Activated T-cell treated with anti-CD3 and anti-CD28 coated beads, Interleukin-2, amount 50 U/mL, for 72 hours (primary cell): ENCODE results near the gene TEX261. TPM values are rescaled to one million over a fixed set of nuclear protein-coding genes. Genes with fewer than 3 reads are reported as not detected.

Experiments
- ATAC-seq, 2 donors: fragments of 150-1000 bp; cut with Tn5 transposase; replicated peaks in 1 of 2; 2 replicates each; pipeline ENCODE4 v1.10.0; 2021; ENCODE audit warnings: moderate library complexity in 2 of 2, mild to moderate bottlenecking in 1 of 2
- DNase-seq, 2 donors: peaks; one replicate each; pipeline ENCODE4 v3.0.0; 2021 to 2022; ENCODE audit warnings: mixed read lengths in 1 of 2
- H3K27ac Mint-ChIP-seq: one replicate; pipeline ENCODE4 v1.8.0; 2022; ENCODE audit warnings: mild to moderate bottlenecking, moderate library complexity, mixed read lengths
- H3K27me3 Mint-ChIP-seq: one replicate; pipeline ENCODE4 v1.8.0; 2022; ENCODE audit warnings: low read depth, mixed read lengths
- H3K36me3 Mint-ChIP-seq, 2 donors: one replicate each; pipeline ENCODE4 v1.8.0; 2022; ENCODE audit warnings: mixed read lengths in 2 of 2, mild to moderate bottlenecking in 1 of 2; ENCODE audit not compliant: insufficient read depth in 2 of 2
- H3K4me1 Mint-ChIP-seq: one replicate; pipeline ENCODE4 v1.8.0; 2022; ENCODE audit warnings: low read depth, mixed read lengths
- H3K4me3 Mint-ChIP-seq, 2 donors: one replicate each; pipeline ENCODE4 v1.8.0; 2022; ENCODE audit warnings: mild to moderate bottlenecking in 2 of 2, mixed read lengths in 2 of 2, moderate library complexity in 2 of 2
- H3K9me3 Mint-ChIP-seq, 2 donors: one replicate each; pipeline ENCODE4 v1.8.0; 2022; ENCODE audit warnings: mixed read lengths in 2 of 2
- total RNA-seq, 2 donors: library from RNA; stranded (reverse); gene quantifications; one replicate each; pipeline ENCODE4 v1.2.3, GENCODE V29; 2022

Gene TEX261
- total RNA-seq, 2 donors from 2014 or later: 45.9 to 66.6 TPM

- no peaks in the 10 kb centered on the region for H3K9me3 Mint-ChIP-seq
- no peak for DNase-seq
- peaks cover 8% of the 10 kb centered on the region for H3K4me1 Mint-ChIP-seq
- H3K36me3 Mint-ChIP-seq: no peaks in the 10 kb centered on the region
- H3K27ac Mint-ChIP-seq: no peak overlapping the region
- H3K27me3 Mint-ChIP-seq: peaks cover 35% of the 10 kb centered on the region
- no peak for ATAC-seq
- no peak overlapping the region for H3K4me3 Mint-ChIP-seq
These were observed 38.5 kb downstream of the TEX261 start for GRCh38 chr2:70956141-70956540.

- no peaks in the 10 kb centered on the region for H3K9me3 Mint-ChIP-seq
- ATAC-seq: no peak
These were observed 39.8 kb downstream of the TEX261 start for GRCh38 chr2:70954886-70955285.

DNA sequence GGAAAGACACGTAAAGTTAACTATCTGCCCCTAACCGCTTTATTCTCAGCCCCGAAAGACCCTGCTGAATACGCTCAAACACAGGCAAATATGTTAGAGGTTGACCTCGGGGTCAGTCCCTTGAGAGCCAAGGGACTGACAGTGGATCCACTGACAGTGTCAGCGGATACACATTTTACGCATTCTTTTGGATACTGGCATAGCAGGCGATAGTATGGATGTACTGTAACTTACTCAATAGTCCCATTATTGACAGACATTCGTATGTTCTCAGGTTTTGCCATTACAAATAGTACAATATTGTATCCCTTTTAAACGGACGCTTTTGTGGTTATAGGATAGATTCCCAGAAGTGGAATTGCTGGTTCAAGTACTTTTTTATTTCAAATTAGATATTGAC lies 45.6 kb downstream of the TEX261 start:
- no peaks in the 10 kb centered on the region for H3K36me3 Mint-ChIP-seq
- no peak for ATAC-seq
- DNase-seq: no peak

More at GRCh38 chr2:70954886-70955285, 39.8 kb downstream of the TEX261 start:
- Mint-ChIP-seq H3K4me1 (peaks cover 8% of the 10 kb centered on the region), H3K4me3 (no peak overlapping the region), H3K27ac (no peak overlapping the region), H3K36me3 (no peaks in the 10 kb centered on the region), H3K27me3 (peaks cover 35% of the 10 kb centered on the region)
- no peak for DNase-seq

DNA sequence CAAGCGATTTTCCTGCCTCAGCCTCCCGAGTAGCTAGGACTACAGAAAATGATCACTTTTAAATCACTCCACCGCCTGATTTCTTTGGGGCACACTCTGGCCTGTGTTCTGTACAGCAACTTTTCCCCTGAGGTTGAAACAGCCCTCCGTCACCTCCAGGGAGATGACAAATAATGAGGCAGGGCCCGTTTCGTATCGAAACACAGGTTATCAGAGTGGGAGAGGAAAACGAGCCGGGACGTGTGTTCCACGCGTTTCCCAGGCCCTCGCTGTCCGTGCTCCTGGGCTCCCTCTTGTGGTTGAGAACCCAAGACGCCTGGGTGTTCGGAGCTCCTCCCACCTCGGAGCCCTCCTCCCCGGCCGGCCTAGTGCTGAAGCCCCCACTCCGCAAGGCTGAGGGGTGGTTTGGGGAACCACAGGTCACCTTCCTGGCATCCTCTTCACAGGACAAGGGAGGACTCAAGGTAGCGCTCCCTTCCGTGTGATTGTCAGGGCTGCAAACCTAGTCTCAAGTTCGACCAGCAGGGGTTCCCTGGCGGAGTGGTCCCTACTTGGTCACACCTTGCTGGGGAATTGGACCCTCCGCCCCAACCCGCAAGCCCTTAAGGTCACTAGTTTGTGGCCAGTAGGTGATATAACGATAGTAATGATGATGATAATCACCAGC lies 46.2 kb downstream of the TEX261 start:
- peak overlapping the region; percentile 87 to 90 for H3K4me3 Mint-ChIP-seq
- H3K9me3 Mint-ChIP-seq: no peaks in the 10 kb centered on the region
- H3K4me1 Mint-ChIP-seq: peaks cover 21% of the 10 kb centered on the region
- H3K27me3 Mint-ChIP-seq: peaks cover 38% of the 10 kb centered on the region
- no peaks in the 10 kb centered on the region for H3K36me3 Mint-ChIP-seq
- DNase-seq (peak; percentile 84 to 86), ATAC-seq (peak; percentile 94 to 96)
- H3K27ac Mint-ChIP-seq: no peak overlapping the region

More for the DNA sequence above, 45.6 kb downstream of the TEX261 start:
- no peak overlapping the region for H3K27ac Mint-ChIP-seq
- no peaks in the 10 kb centered on the region for H3K9me3 Mint-ChIP-seq
- peaks cover 21% of the 10 kb centered on the region for H3K4me1 Mint-ChIP-seq
- H3K27me3 Mint-ChIP-seq: peaks cover 39% of the 10 kb centered on the region
- H3K4me3 Mint-ChIP-seq: no peak overlapping the region

GRCh38 chr2:70947556-70948184 lies 47.0 kb downstream of the TEX261 start:
- peak overlapping the region; percentile 87 to 90 for H3K4me3 Mint-ChIP-seq
- DNase-seq (peak in 1 of 2 donors; percentile 18), ATAC-seq (peak; percentile 48 to 56)
- no peaks in the 10 kb centered on the region for H3K36me3 Mint-ChIP-seq
- no peak overlapping the region for H3K27ac Mint-ChIP-seq
- H3K4me1 Mint-ChIP-seq: peaks cover 21% of the 10 kb centered on the region
- H3K9me3 Mint-ChIP-seq: no peaks in the 10 kb centered on the region
- peaks cover 34% of the 10 kb centered on the region for H3K27me3 Mint-ChIP-seq

DNA sequence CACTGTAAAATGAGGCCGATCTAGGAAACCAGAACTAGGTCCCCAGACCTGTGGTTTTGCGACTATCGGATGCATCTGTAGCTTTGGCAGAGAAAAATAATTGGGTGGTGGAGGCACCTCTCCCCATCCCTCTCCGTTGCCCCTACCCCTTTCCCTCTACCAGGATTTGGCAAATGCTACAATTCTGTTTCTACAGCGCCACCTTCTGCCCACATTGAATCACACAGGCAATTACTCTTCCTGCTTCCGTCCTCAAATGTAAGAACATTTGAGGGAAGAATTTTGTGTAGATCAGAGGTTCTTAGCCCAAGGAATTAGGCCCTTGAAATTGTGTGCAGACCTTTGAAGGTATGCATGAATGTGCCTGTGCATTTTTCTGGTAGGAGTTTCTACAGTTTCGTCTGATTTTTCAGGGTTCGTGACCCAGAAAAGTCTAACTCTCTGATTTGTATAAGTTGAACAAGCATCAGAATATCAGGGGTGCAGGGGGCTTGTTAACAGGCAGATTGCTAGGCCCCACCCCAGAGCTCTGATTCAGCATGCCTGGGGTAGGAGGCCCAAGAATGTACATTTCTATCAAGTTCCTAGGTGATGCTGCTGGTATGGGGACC lies 47.7 kb downstream of the TEX261 start:
- DNase-seq: peak; percentile 52 to 61
- ATAC-seq: no peak
- Mint-ChIP-seq H3K27me3 (peaks cover 34% of the 10 kb centered on the region), H3K4me1 (peaks cover 21% of the 10 kb centered on the region), H3K27ac (no peak overlapping the region), H3K9me3 (no peaks in the 10 kb centered on the region), H3K4me3 (no peak overlapping the region), H3K36me3 (no peaks in the 10 kb centered on the region)

DNA sequence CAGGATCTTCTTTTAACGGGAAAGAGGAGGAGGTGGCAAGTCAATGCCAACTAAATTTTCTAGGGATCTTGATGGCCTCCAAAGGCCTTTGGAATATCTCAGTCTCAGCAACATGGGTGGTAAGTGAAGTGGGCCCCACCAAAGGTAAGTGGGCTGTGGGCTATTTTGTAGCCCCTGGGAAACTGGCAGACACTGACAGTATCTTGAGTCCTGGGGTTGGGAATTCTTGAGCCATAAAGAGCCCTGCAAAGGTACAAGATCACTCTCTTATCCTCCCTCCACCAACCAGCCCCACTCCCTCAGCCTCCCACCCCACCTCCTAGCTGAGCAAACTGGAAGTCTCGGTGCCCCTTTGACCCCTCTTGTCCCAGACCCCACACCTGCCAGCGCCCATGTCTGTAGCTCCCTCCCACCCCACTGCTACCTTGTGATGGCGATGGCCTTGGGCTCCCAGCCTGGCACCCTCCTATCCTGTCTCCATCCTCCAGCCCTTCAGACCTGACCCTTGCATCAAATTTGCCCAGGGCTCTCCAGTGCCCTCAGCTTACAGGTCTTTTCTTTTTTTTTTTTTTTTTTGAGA lies 50.5 kb downstream of the TEX261 start:
- no peaks in the 10 kb centered on the region for H3K9me3 Mint-ChIP-seq
- H3K36me3 Mint-ChIP-seq: no peaks in the 10 kb centered on the region
- DNase-seq (no peak), ATAC-seq (no peak)
- no peak overlapping the region for H3K27ac Mint-ChIP-seq
- H3K4me3 Mint-ChIP-seq: no peak overlapping the region
- peaks cover 49% of the 10 kb centered on the region for H3K27me3 Mint-ChIP-seq
- H3K4me1 Mint-ChIP-seq: peaks cover 21% of the 10 kb centered on the region

DNA sequence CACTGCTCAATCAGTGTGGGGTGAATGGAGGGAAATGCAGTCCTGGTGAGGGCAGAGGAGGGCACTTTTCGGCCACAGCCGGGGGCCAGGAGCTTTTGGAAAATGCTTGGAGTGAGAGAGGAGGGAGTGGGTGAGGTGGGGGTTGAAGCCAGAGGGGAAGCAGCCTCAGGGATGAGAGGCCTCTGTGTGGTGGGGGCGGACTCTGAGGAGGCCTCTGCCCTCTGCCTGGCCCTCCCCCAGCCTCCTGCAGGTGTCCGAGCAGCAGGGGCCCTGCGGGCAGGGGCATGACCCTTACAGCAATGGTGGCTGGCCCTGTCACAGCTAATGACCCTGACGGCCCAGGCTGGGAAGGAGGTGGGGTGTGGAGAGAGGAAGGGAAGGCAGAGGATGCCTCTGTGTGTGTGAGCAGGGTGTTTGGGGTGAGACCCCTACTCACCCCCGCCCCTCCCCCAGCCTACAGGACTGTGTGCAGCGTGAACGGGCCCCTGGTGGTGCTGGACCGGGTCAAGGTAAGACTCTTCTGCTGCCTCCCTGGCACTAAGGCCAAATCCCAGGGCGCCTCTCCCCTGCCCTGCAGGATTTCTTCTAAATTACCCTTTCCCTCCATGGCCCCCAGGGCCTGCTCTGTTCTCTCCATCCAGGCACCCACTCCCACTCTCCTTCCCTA lies 51.3 kb downstream of the TEX261 start:
- H3K4me3 Mint-ChIP-seq: no peak overlapping the region
- no peaks in the 10 kb centered on the region for H3K9me3 Mint-ChIP-seq
- no peak for ATAC-seq
- no peak overlapping the region for H3K27ac Mint-ChIP-seq
- H3K4me1 Mint-ChIP-seq: peaks cover 19% of the 10 kb centered on the region
- H3K36me3 Mint-ChIP-seq: no peaks in the 10 kb centered on the region
- peaks cover 50% of the 10 kb centered on the region for H3K27me3 Mint-ChIP-seq
- no peak for DNase-seq

DNA sequence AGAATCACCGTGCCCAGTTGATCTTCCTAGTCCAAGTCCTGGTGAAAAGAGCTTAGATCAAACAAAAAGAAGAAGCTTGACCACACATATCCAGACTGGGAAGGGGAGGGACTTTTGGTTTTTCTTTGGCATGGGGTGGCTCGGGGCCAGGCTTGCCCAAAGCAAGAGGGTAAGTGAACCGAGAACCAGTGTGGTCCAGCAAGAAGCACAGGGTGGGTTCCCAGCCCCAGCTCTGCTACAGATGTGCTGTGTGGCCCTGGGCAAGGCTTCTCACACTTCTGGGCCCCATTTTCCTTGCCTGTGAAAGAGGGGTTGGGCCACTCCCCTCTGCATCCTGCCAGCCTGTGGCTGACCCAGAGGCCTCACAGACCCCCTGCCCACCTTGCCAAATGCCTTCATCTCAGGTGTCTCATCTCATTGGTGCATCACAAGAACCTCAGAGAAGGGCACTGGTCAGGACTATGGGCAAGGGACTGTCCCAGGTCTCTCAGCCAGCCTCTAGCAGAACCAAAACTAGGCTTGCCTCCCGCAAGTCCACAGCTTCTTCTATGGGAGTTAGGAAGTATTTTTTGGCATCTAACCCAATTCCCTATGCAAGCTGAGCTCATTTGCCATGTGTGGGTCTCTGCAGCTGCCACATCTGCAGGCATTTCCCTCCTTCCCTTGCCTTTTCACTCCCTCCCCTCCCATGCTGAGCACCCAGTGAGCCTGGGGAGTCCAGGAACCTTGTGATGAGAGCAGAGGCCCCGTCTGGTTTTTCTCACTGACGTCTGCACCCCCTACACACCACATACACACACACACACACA lies 52.1 kb downstream of the TEX261 start:
- Mint-ChIP-seq H3K9me3 (no peaks in the 10 kb centered on the region), H3K27ac (no peak overlapping the region)

DNA sequence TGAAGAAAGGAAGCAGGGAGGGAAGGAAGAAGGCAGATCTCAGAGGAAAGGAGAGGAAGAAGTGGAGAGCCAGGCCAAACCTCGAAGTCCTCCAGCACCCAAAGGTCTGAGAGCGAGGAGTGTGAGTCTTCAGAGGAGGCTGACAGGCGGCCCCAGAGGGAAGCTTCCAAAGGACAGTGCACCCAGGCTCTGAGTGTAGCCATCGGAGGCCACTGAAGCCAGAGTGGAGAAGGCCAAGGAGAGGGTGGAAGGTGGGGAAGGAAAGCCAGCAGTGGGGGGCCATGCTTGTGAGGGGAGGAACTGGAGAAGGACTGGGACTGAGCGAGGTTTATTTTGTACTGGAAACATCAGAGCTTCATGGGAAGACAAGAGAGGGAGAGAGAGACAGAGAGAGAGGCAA lies 53.0 kb downstream of the TEX261 start:
- Mint-ChIP-seq H3K4me1 (peaks cover 2% of the 10 kb centered on the region), H3K4me3 (no peak overlapping the region), H3K27me3 (peaks cover 44% of the 10 kb centered on the region), H3K36me3 (no peaks in the 10 kb centered on the region), H3K27ac (no peak overlapping the region), H3K9me3 (no peaks in the 10 kb centered on the region)
- DNase-seq: no peak
- no peak for ATAC-seq

More for the DNA sequence above, 52.1 kb downstream of the TEX261 start:
- DNase-seq (no peak), ATAC-seq (no peak)
- H3K27me3 Mint-ChIP-seq: peaks cover 45% of the 10 kb centered on the region
- no peaks in the 10 kb centered on the region for H3K36me3 Mint-ChIP-seq
- peaks cover 11% of the 10 kb centered on the region for H3K4me1 Mint-ChIP-seq
- no peak overlapping the region for H3K4me3 Mint-ChIP-seq

- Mint-ChIP-seq H3K4me1 (no peaks in the 10 kb centered on the region), H3K36me3 (no peaks in the 10 kb centered on the region), H3K9me3 (no peaks in the 10 kb centered on the region), H3K27me3 (peaks cover 44% of the 10 kb centered on the region), H3K4me3 (no peak overlapping the region), H3K27ac (no peak overlapping the region)
- no peak for DNase-seq
- no peak for ATAC-seq
These were observed 53.5 kb downstream of the TEX261 start for GRCh38 chr2:70941186-70941585.

GRCh38 chr2:70939839-70940580 lies 54.7 kb downstream of the TEX261 start:
- H3K4me1 Mint-ChIP-seq: no peaks in the 10 kb centered on the region
- H3K27me3 Mint-ChIP-seq: peaks cover 38% of the 10 kb centered on the region
- no peak for ATAC-seq
- no peak overlapping the region for H3K27ac Mint-ChIP-seq
- H3K9me3 Mint-ChIP-seq: no peaks in the 10 kb centered on the region
- no peaks in the 10 kb centered on the region for H3K36me3 Mint-ChIP-seq
- no peak overlapping the region for H3K4me3 Mint-ChIP-seq
- DNase-seq: no peak
